ENCODE measurements around the gene C2orf76.

DNA sequence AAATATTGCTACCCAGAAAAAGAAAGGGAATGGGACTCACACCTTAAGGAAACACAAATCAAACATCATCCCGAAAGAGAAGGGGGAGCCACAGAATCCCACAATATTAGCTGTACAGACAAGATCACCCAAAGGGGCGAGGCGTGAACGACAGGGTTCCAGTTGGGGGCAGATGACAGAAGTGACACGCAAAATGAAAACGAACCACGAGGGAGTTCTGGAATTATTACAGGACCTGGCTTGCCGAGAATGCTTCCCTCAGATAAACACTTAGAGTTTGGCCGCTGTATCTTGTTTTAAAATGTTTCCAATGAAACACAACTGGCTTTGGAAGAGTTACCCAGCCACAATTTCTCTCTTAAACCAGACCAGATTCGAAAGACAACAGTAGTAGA is 60.4 kb downstream of the C2orf76 start:
- TF ChIP-seq, protein P1, sequence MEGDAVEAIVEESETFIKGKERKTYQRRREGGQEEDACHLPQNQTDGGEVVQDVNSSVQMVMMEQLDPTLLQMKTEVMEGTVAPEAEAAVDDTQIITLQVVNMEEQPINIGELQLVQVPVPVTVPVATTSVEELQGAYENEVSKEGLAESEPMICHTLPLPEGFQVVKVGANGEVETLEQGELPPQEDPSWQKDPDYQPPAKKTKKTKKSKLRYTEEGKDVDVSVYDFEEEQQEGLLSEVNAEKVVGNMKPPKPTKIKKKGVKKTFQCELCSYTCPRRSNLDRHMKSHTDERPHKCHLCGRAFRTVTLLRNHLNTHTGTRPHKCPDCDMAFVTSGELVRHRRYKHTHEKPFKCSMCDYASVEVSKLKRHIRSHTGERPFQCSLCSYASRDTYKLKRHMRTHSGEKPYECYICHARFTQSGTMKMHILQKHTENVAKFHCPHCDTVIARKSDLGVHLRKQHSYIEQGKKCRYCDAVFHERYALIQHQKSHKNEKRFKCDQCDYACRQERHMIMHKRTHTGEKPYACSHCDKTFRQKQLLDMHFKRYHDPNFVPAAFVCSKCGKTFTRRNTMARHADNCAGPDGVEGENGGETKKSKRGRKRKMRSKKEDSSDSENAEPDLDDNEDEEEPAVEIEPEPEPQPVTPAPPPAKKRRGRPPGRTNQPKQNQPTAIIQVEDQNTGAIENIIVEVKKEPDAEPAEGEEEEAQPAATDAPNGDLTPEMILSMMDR (IDR thresholded peaks at IDR 0.05; ENCODE audit: low read length), result no peak
- no peak for TF ChIP-seq EZH2 (IDR thresholded peaks at IDR 0.05; ENCODE audit: borderline replicate concordance, low read length)

Data from OCI-LY1 (cell line).